OCI-LY1 (cell line): ENCODE data around the gene XKR7.

Source experiments
- H2AFZ ChIP-seq: fragments of 200-600 bp; sonication (generic), shearing (Covaris generic); 2 replicates; pipeline ENCODE4 v1.6.0; 2014; ENCODE audit warnings: antibody characterized with exemption, mild to moderate bottlenecking, low read length
- H3F3A ChIP-seq: fragments of 200-600 bp; sonication (generic), shearing (Covaris generic); 2 replicates; pipeline ENCODE4 v1.6.0; 2014; ENCODE audit warnings: mild to moderate bottlenecking, antibody characterized with exemption, low read length, moderate library complexity; ENCODE audit not compliant: insufficient read depth
- H3K27ac ChIP-seq: fragments of 200-600 bp; sonication (generic); 2 replicates; pipeline ENCODE4 v1.5.1; 2014; ENCODE audit warnings: low read length, mixed run types, mild to moderate bottlenecking, low read depth; ENCODE audit not compliant: poor library complexity, severe bottlenecking
- H3K27me3 ChIP-seq: fragments of 200-600 bp; sonication (generic); 2 replicates; pipeline ENCODE4 v1.6.0; 2014; ENCODE audit warnings: antibody characterized with exemption, mild to moderate bottlenecking, low read length, moderate library complexity; ENCODE audit not compliant: insufficient read depth
- H3K36me3 ChIP-seq: fragments of 200-600 bp; sonication (generic); 2 replicates; pipeline ENCODE4 v1.6.1; 2014; ENCODE audit warnings: mild to moderate bottlenecking, antibody characterized with exemption, low read length, moderate library complexity, mixed read lengths; ENCODE audit not compliant: insufficient read depth
- H3K4me1 ChIP-seq: fragments of 200-600 bp; sonication (generic); 2 replicates; pipeline ENCODE4 v1.5.1; 2014; ENCODE audit warnings: mild to moderate bottlenecking, low read length, moderate library complexity; ENCODE audit not compliant: insufficient read depth, severe bottlenecking
- H3K4me2 ChIP-seq: fragments of 200-600 bp; sonication (generic), shearing (Covaris generic); 2 replicates; pipeline ENCODE4 v1.6.1; 2014; ENCODE audit warnings: low read length
- H3K4me3 ChIP-seq: fragments of 200-600 bp; sonication (generic); 2 replicates; pipeline ENCODE4 v1.5.1; 2014; ENCODE audit warnings: low read length, low read depth, mild to moderate bottlenecking, mixed read lengths; ENCODE audit not compliant: poor library complexity, severe bottlenecking
- H3K79me2 ChIP-seq: fragments of 200-600 bp; shearing (Covaris generic); 2 replicates; pipeline ENCODE4 v1.6.1; 2016; ENCODE audit warnings: mixed run types, low read length, mixed read lengths; ENCODE audit not compliant: insufficient read depth
- H3K9ac ChIP-seq: fragments of 200-600 bp; sonication (generic), shearing (Covaris generic); 2 replicates; pipeline ENCODE4 v1.6.1; 2014; ENCODE audit warnings: mild to moderate bottlenecking, low read length, mixed read lengths
- H3K9me2 ChIP-seq: fragments of 200-600 bp; sonication (generic), shearing (Covaris generic); 2 replicates; pipeline ENCODE4 v1.6.1; 2014; ENCODE audit warnings: low read depth, mild to moderate bottlenecking, low read length, mixed read lengths
- H3K9me3 ChIP-seq: fragments of 200-600 bp; shearing (Covaris generic); 2 replicates; pipeline ENCODE4 v1.6.1; 2014; ENCODE audit warnings: low read length, mixed read lengths
- H4K20me1 ChIP-seq: fragments of 200-600 bp; sonication (generic), shearing (Covaris generic); 2 replicates; pipeline ENCODE4 v1.6.0; 2016; ENCODE audit warnings: mild to moderate bottlenecking, low read length; ENCODE audit not compliant: insufficient read depth
- CTCF ChIP-seq: fragments of 200-600 bp; sonication (generic), shearing (Covaris generic); IDR thresholded peaks from 2 replicates; pipeline ENCODE4 v1.5.1; 2017; ENCODE audit warnings: mild to moderate bottlenecking, antibody characterized with exemption, low read length, moderate library complexity, mixed read lengths
- EZH2 ChIP-seq: fragments of 200-600 bp; sonication (generic), shearing (Covaris generic); IDR thresholded peaks from 2 replicates; pipeline ENCODE4 v1.8.0; 2017; ENCODE audit warnings: borderline replicate concordance, mixed run types, mild to moderate bottlenecking, antibody characterized with exemption, low read length, moderate library complexity, mixed read lengths

XKR7 gene

GRCh38 chr20:31933698-31934097 lies 34.3 kb upstream of the XKR7 start:
- no peak overlapping the region for H3K27ac ChIP-seq
- H3K4me3 ChIP-seq: no peak overlapping the region
- H3K9ac ChIP-seq: no peak overlapping the region
- no peaks in the 10 kb centered on the region for H3K36me3 ChIP-seq
- no peak overlapping the region for H2AFZ ChIP-seq
- H3K27me3 ChIP-seq: no peaks in the 10 kb centered on the region
- H4K20me1 ChIP-seq: no peaks in the 10 kb centered on the region
- TF ChIP-seq CTCF: no peak
- no peak for TF ChIP-seq EZH2
- no peaks in the 10 kb centered on the region for H3F3A ChIP-seq
- no peak overlapping the region for H3K4me2 ChIP-seq
- H3K79me2 ChIP-seq: no peaks in the 10 kb centered on the region
- no peaks in the 10 kb centered on the region for H3K9me2 ChIP-seq
- no peaks in the 10 kb centered on the region for H3K4me1 ChIP-seq
- no peaks in the 10 kb centered on the region for H3K9me3 ChIP-seq

GRCh38 chr20:31934491-31934890 lies 33.5 kb upstream of the XKR7 start:
- Histone ChIP-seq H3K27me3 (no peaks in the 10 kb centered on the region), H4K20me1 (no peaks in the 10 kb centered on the region), H3K36me3 (no peaks in the 10 kb centered on the region), H3K27ac (no peak overlapping the region), H3K9me3 (no peaks in the 10 kb centered on the region), H3K4me3 (no peak overlapping the region), H3K9me2 (no peaks in the 10 kb centered on the region), H3K4me1 (no peaks in the 10 kb centered on the region), H3F3A (no peaks in the 10 kb centered on the region), H3K4me2 (no peak overlapping the region), H2AFZ (no peak overlapping the region), H3K79me2 (no peaks in the 10 kb centered on the region), H3K9ac (no peak overlapping the region)
- TF ChIP-seq CTCF (no peak), EZH2 (no peak)

GRCh38 chr20:31934968-31935764 lies 32.8 kb upstream of the XKR7 start:
- TF ChIP-seq EZH2 (no peak), CTCF (no peak; the same call in 1 of the 2 replicates)
- Histone ChIP-seq H3F3A (no peaks in the 10 kb centered on the region), H3K27me3 (no peaks in the 10 kb centered on the region), H3K4me3 (no peak overlapping the region), H3K9ac (no peak overlapping the region), H4K20me1 (no peaks in the 10 kb centered on the region), H3K4me1 (no peaks in the 10 kb centered on the region), H3K9me3 (no peaks in the 10 kb centered on the region), H3K79me2 (no peaks in the 10 kb centered on the region), H2AFZ (no peak overlapping the region), H3K27ac (no peak overlapping the region), H3K36me3 (no peaks in the 10 kb centered on the region), H3K4me2 (no peak overlapping the region), H3K9me2 (no peaks in the 10 kb centered on the region)
